ENCODE measurements around the gene ARID3B.

- TF ChIP-seq POLR2A (IDR thresholded peaks at IDR 0.05; ENCODE audit: low read depth, low read length) = no peak
- no peak for TF ChIP-seq TAF1 (IDR thresholded peaks at IDR 0.05; ENCODE audit: low read depth, low read length)
- TF ChIP-seq SPI1 (IDR thresholded peaks at IDR 0.05; ENCODE audit: low read depth, low read length) = no peak
Observed at GRCh38 chr15:74505837-74506514, 35.0 kb upstream of the ARID3B start.

Measured in GM12891 (cell line).